H1 (cell line): Measurements from ENCODE around the gene ARHGAP10. TPM values are rescaled to one million over a fixed set of nuclear protein-coding genes. Genes with fewer than 3 reads are reported as not detected.

Source experiments
- CTCF ChIA-PET: fragments of 300-600 bp; sonication (Branson Sonifier 250); formaldehyde crosslinking; loops from one replicate; lab custom pipeline; 2021; ENCODE audit not compliant: partially characterized antibody; lab: Charles Lee
- POLR2A ChIA-PET: fragments of 300-600 bp; sonication (Branson Sonifier 250); formaldehyde crosslinking; loops from one replicate; lab custom pipeline; 2021; ENCODE audit warnings: inconsistent platforms; ENCODE audit not compliant: partially characterized antibody; lab: Charles Lee
- DNase-seq, 2 experiments: peaks; one replicate each; pipeline versions ENCODE4 v3.0.0 to v3.0.0-alpha.2; 2010 to 2022; ENCODE audit warnings: low spot score in 2 of 2, low read depth in 1 of 2, mixed read lengths in 1 of 2
- FAIRE-seq: peaks from 2 replicates; lab custom pipeline; 2011; peaks lifted over from hg19 to GRCh38; lab: Jason Lieb, UNC
- H2AFZ ChIP-seq: 2 replicates; pipeline ENCODE4 v1.8.1; 2012; ENCODE audit warnings: low read length, inconsistent platforms
- H2AK5ac ChIP-seq: 2 replicates; pipeline ENCODE4 v1.6.1; 2013; ENCODE audit warnings: low read depth, low read length
- H2BK120ac ChIP-seq: replicated peaks from 2 replicates; pipeline ENCODE3; 2013; ENCODE audit warnings: low read depth, low read length, inconsistent platforms
- H2BK12ac ChIP-seq: 2 replicates; pipeline ENCODE4 v1.6.1; 2013; ENCODE audit warnings: low read depth, low read length
- H2BK15ac ChIP-seq: 2 replicates; pipeline ENCODE4 v1.6.1; 2013; ENCODE audit warnings: low read length
- H2BK20ac ChIP-seq: 2 replicates; pipeline ENCODE4 v1.6.1; 2013; ENCODE audit warnings: low read length
- H2BK5ac ChIP-seq: 2 replicates; pipeline ENCODE4 v1.6.1; 2013; ENCODE audit warnings: low read depth, low read length
- H3K14ac ChIP-seq: 2 replicates; pipeline ENCODE4 v1.6.1; 2013; ENCODE audit warnings: inconsistent platforms; ENCODE audit not compliant: insufficient read length
- H3K18ac ChIP-seq: 2 replicates; pipeline ENCODE4 v1.6.1; 2013; ENCODE audit warnings: low read length; ENCODE audit errors: extremely low read depth
- H3K23ac ChIP-seq: 2 replicates; pipeline ENCODE4 v1.6.1; 2013; ENCODE audit warnings: inconsistent platforms; ENCODE audit not compliant: insufficient read length
- H3K23me2 ChIP-seq: 2 replicates; pipeline ENCODE4 v1.6.1; 2013; ENCODE audit warnings: low read depth, low read length
- H3K27ac ChIP-seq: 2 replicates; pipeline ENCODE4 v1.6.1; 2011; ENCODE audit warnings: low read depth, low read length, inconsistent platforms
- H3K27me3 ChIP-seq, 4 experiments: replicated peaks in 1 of 4; 1 replicate in 1 of 4; 2 replicates in 3 of 4; pipeline versions ENCODE4 v1.6.1 to v1.8.1; 2011 to 2013; ENCODE audit warnings: low read length in 3 of 4, mild to moderate bottlenecking in 3 of 4, inconsistent platforms in 2 of 4, mixed read lengths in 2 of 4, moderate library complexity in 1 of 4; ENCODE audit not compliant: control insufficient read depth in 3 of 4, insufficient read depth in 3 of 4; ENCODE audit errors: extremely low read depth in 1 of 4
- H3K36me3 ChIP-seq, 4 experiments: 2 replicates each; pipeline versions ENCODE4 v1.6.1 to v1.8.1; 2011 to 2013; ENCODE audit warnings: mild to moderate bottlenecking in 4 of 4, low read length in 3 of 4, moderate library complexity in 2 of 4, control low read depth in 1 of 4, inconsistent platforms in 1 of 4; ENCODE audit not compliant: insufficient read depth in 4 of 4, control insufficient read depth in 2 of 4
- H3K4ac ChIP-seq: replicated peaks from 2 replicates; pipeline ENCODE3; 2013; ENCODE audit warnings: low read length, low read depth, mixed read lengths, inconsistent platforms; ENCODE audit not compliant: insufficient read length
- H3K4me1 ChIP-seq, 4 experiments: replicated peaks in 1 of 4; 1 replicate in 1 of 4; 2 replicates in 3 of 4; pipeline versions ENCODE4 v1.6.1 to v1.8.1; 2011 to 2013; ENCODE audit warnings: low read length in 3 of 4, inconsistent platforms in 2 of 4, mixed read lengths in 1 of 4; ENCODE audit not compliant: insufficient read depth in 4 of 4, control insufficient read depth in 3 of 4
- H3K4me2 ChIP-seq, 2 experiments: 2 replicates each; pipeline versions ENCODE4 v1.6.1 to v1.8.1; 2011 to 2013; ENCODE audit warnings: low read depth in 2 of 2, low read length in 2 of 2, control low read depth in 1 of 2, inconsistent platforms in 1 of 2, mild to moderate bottlenecking in 1 of 2; ENCODE audit not compliant: insufficient read depth in 1 of 2
- H3K4me3 ChIP-seq, 4 experiments: fragments of 200-600, 300-600 bp in 1 of 4; sonication (generic), shearing (Covaris generic), sonication (Bioruptor Twin) in 1 of 4; 2 replicates each; pipeline versions ENCODE4 v1.5.1 to v1.8.1; 2011 to 2016; ENCODE audit warnings: low read length in 4 of 4, low read depth in 3 of 4, control low read depth in 2 of 4, inconsistent platforms in 2 of 4, mild to moderate bottlenecking in 2 of 4, mixed read lengths in 1 of 4, moderate library complexity in 1 of 4; ENCODE audit not compliant: insufficient read depth in 2 of 4; ENCODE audit errors: extremely low read depth in 1 of 4
- H3K56ac ChIP-seq: replicated peaks from 2 replicates; pipeline ENCODE3; 2013; ENCODE audit warnings: low read depth, mild to moderate bottlenecking, mixed read lengths, low read length, inconsistent platforms; ENCODE audit not compliant: insufficient read length
- H3K79me1 ChIP-seq: 2 replicates; pipeline ENCODE4 v1.6.1; 2013; ENCODE audit warnings: low read depth, low read length, control low read depth
- H3K79me2 ChIP-seq, 2 experiments: 2 replicates each; pipeline versions ENCODE4 v1.6.1 to v1.8.1; 2012 to 2013; ENCODE audit warnings: low read length in 2 of 2, mild to moderate bottlenecking in 2 of 2, inconsistent platforms in 1 of 2; ENCODE audit not compliant: insufficient read depth in 2 of 2, control insufficient read depth in 1 of 2
- H3K9ac ChIP-seq, 4 experiments: replicated peaks in 1 of 4; 1 replicate in 1 of 4; 2 replicates in 3 of 4; pipeline versions ENCODE4 v1.6.1 to v1.8.1; 2011 to 2013; ENCODE audit warnings: low read depth in 3 of 4, low read length in 3 of 4, control low read depth in 2 of 4, mild to moderate bottlenecking in 2 of 4, moderate library complexity in 2 of 4, inconsistent platforms in 1 of 4; ENCODE audit errors: extremely low read depth in 1 of 4
- H3K9me3 ChIP-seq, 2 experiments: 2 replicates each; pipeline versions ENCODE4 v1.6.1 to v1.8.1; 2012 to 2013; ENCODE audit warnings: mild to moderate bottlenecking in 2 of 2, moderate library complexity in 2 of 2, control low read depth in 1 of 2, inconsistent platforms in 1 of 2, low read depth in 1 of 2, low read length in 1 of 2, mixed read lengths in 1 of 2; ENCODE audit not compliant: insufficient read depth in 2 of 2
- H4K20me1 ChIP-seq, 2 experiments: replicated peaks in 1 of 2; 2 replicates each; pipeline versions ENCODE3 to v1.8.1; 2011 to 2013; ENCODE audit warnings: inconsistent platforms in 2 of 2, low read length in 2 of 2, mild to moderate bottlenecking in 1 of 2; ENCODE audit not compliant: insufficient read depth in 2 of 2, control insufficient read depth in 1 of 2
- H4K5ac ChIP-seq: 2 replicates; pipeline ENCODE4 v1.6.1; 2013; ENCODE audit warnings: low read length, low read depth, mixed read lengths, inconsistent platforms; ENCODE audit not compliant: insufficient read length
- H4K8ac ChIP-seq: 2 replicates; pipeline ENCODE4 v1.8.0; 2013; ENCODE audit warnings: mild to moderate bottlenecking, moderate library complexity, low read length, inconsistent platforms; ENCODE audit not compliant: insufficient read depth; ENCODE audit errors: extremely low read depth
- H4K91ac ChIP-seq: replicated peaks from 2 replicates; pipeline ENCODE3; 2013; ENCODE audit warnings: low read length, mixed read lengths, inconsistent platforms; ENCODE audit not compliant: insufficient read length
- ATF2 ChIP-seq: IDR thresholded peaks from 2 replicates; pipeline ENCODE4 v1.6.1; 2012; ENCODE audit warnings: low read length, inconsistent platforms
- BACH1 ChIP-seq: IDR thresholded peaks from 2 replicates; pipeline ENCODE4 v1.6.1; 2012; ENCODE audit warnings: low read length, improper control_type of control experiment
- CHD1 ChIP-seq: IDR thresholded peaks from 2 replicates; pipeline ENCODE4 v1.6.1; 2012; ENCODE audit warnings: low read depth, low read length, improper control_type of control experiment
- KDM1A ChIP-seq: fragments of 200-600, 300-600 bp; sonication (generic); IDR thresholded peaks from 2 replicates; pipeline ENCODE4 v1.7.1; 2016; ENCODE audit warnings: mild to moderate bottlenecking, low read length, borderline replicate concordance
- NANOG ChIP-seq: IDR thresholded peaks from 2 replicates; pipeline ENCODE4 v1.6.1; 2011; ENCODE audit warnings: low read length, low read depth, mild to moderate bottlenecking, inconsistent platforms; ENCODE audit not compliant: insufficient read depth, poor library complexity, severe bottlenecking
- RNF2 ChIP-seq: fragments of 200-900, 300-1000 bp; sonication (generic); IDR thresholded peaks from 2 replicates; pipeline ENCODE4 v1.7.1; 2016; ENCODE audit warnings: borderline replicate concordance, low read depth, mild to moderate bottlenecking, antibody characterized with exemption, low read length; ENCODE audit not compliant: poor library complexity, severe bottlenecking; ENCODE audit errors: missing control alignments
- SAP30 ChIP-seq: fragments of 300-600 bp; sonication (generic); IDR thresholded peaks from 2 replicates; pipeline ENCODE4 v1.7.1; 2012; ENCODE audit warnings: low read length, moderate library complexity, mild to moderate bottlenecking, inconsistent platforms; ENCODE audit not compliant: insufficient read depth, insufficient replicate concordance
- SIN3A ChIP-seq, 2 experiments: IDR thresholded peaks in 1 of 2; conservative IDR thresholded peaks in 1 of 2; 2 replicates each; pipeline ENCODE4 v1.6.1; 2011 to 2012; ENCODE audit warnings: low read length in 2 of 2, improper control_type of control experiment in 1 of 2, low read depth in 1 of 2, mild to moderate bottlenecking in 1 of 2
- SP1 ChIP-seq: IDR thresholded peaks from 2 replicates; pipeline ENCODE4 v1.6.1; 2011; ENCODE audit warnings: low read depth, low read length
- SP4 ChIP-seq: IDR thresholded peaks from 2 replicates; pipeline ENCODE4 v1.6.1; 2012; ENCODE audit warnings: low read length, inconsistent platforms
- YY1 ChIP-seq: IDR thresholded peaks from 2 replicates; pipeline ENCODE4 v1.6.1; 2011; ENCODE audit warnings: low read depth, mild to moderate bottlenecking, low read length
- ZNF274 ChIP-seq: IDR thresholded peaks from 2 replicates; pipeline ENCODE4 v1.7.0; 2012; ENCODE audit warnings: low read length, borderline replicate concordance; ENCODE audit errors: extremely low read depth
- WGBS, 2 experiments: shearing (Covaris generic) in 1 of 2; methylation state at CpG; one replicate each; pipeline versions ENCODE4 v1.1.6 to v1.1.7; 2013 to 2015; ENCODE audit warnings: low lambda C conversion rate in 2 of 2, mixed read lengths in 2 of 2, inconsistent platforms in 1 of 2, low coverage in 1 of 2, missing lambda C conversion rate in 1 of 2; ENCODE audit not compliant: insufficient replicate concordance in 2 of 2, insufficient coverage in 1 of 2, insufficient read length in 1 of 2; ENCODE audit errors: extremely low coverage in 1 of 2, missing lambda C conversion rate in 1 of 2; 5-methylcytosine and 5-hydroxymethylcytosine counted together
- polyA plus RNA-seq, 7 experiments: library from polyadenylated mRNA; depleted of rRNA in 3 of 7; stranded (reverse) in 5 of 7; unstranded in 2 of 7; fragments of >200 nt in 5 of 7; fragments of 200-250 nt in 2 of 7; gene quantifications; 1 replicate in 5 of 7; 2 replicates in 1 of 7; 4 replicates in 1 of 7; pipeline versions ENCODE4 v1.2.1 to v1.2.3, GENCODE V29; 2011 to 2013; ENCODE audit warnings: missing spikeins in 2 of 7, mixed read lengths in 2 of 7
- total RNA-seq: library from RNA; stranded (reverse); fragmentation: NEBNext Ultra II Directional; extraction: Animal tissue kit (Norgen Biotek cat#: 25700); gene quantifications from 2 replicates; pipeline ENCODE4 v1.2.1, GENCODE V29; 2021

ARHGAP10 gene
- total and polyA plus RNA-seq, 2 of the 8 experiments (the other 6 are each of a cell fraction or from before 2014, with no cell fraction given): 3.7 to 6.1 TPM

- no peak overlapping the region for H2AK5ac ChIP-seq
- H3K4me3 ChIP-seq: no peak overlapping the region
- no peak overlapping the region for H3K4me2 ChIP-seq
- 79% methylated on average over 3 of the region's 3 CpGs; no CpG with 5 or more reads in 1 of the 2 experiments for WGBS, 2 experiments
- no peaks in the 10 kb centered on the region for H3K23me2 ChIP-seq
- H3K9me3 ChIP-seq: no peaks in the 10 kb centered on the region
- no peak overlapping the region for H3K27ac ChIP-seq
- no peak overlapping the region for H2BK12ac ChIP-seq
- no peak overlapping the region for H2AFZ ChIP-seq
- peak overlapping the region; percentile 32; the same call in 1 of the 2 replicates for H3K18ac ChIP-seq
- no peaks in the 10 kb centered on the region for H3K27me3 ChIP-seq
- H4K8ac ChIP-seq: no peak overlapping the region; the same call in 1 of the 2 replicates
- peaks cover 0 to 7% (median 0%) of the 10 kb centered on the region in 4 experiments; a peak in 2 of 7 replicates for H3K4me1 ChIP-seq
- H2BK5ac ChIP-seq: no peak overlapping the region
- no peaks in the 10 kb centered on the region for H3K79me2 ChIP-seq
- no peak overlapping the region for H3K4ac ChIP-seq
- H4K5ac ChIP-seq: no peak overlapping the region
- no peaks in the 10 kb centered on the region for H3K36me3 ChIP-seq
- FAIRE-seq (no peak), DNase-seq (no peak)
- H3K56ac ChIP-seq: no peak overlapping the region
- H3K23ac ChIP-seq: no peak overlapping the region
- H4K91ac ChIP-seq: no peak overlapping the region
- POLR2A ChIA-PET: interaction anchor here (0.6 kb wide), 1 partner anchor 209 kb away, joined by 4 read pairs; no protein-coding TSS in a partner anchor
- no peaks in the 10 kb centered on the region; the same call in 1 of the 2 replicates for H3K79me1 ChIP-seq
- CTCF ChIA-PET: interaction anchor here (0.9 to 1.5 kb wide), 3 partner anchors 11 to 70 kb away, joined by 3 to 8 read pairs (median 4); no protein-coding TSS in a partner anchor
- H3K14ac ChIP-seq: no peak overlapping the region
- H4K20me1 ChIP-seq: no peaks in the 10 kb centered on the region
- no peak overlapping the region for H2BK20ac ChIP-seq
- H2BK120ac ChIP-seq: no peak overlapping the region
- no peak overlapping the region for H2BK15ac ChIP-seq
- no peak overlapping the region for H3K9ac ChIP-seq
- TF ChIP-seq ZNF274 (no peak), YY1 (no peak), BACH1 (no peak), NANOG (no peak), CHD1 (no peak), SP1 (no peak), SIN3A (conservative IDR thresholded peaks at IDR 0.05 in 1 of 2, IDR thresholded peaks at IDR 0.05 in 1 of 2; ENCODE audit: low read depth in 1 of 2, low read length in 2 of 2) (no peak), RNF2 (no peak), SAP30 (no peak), SP4 (no peak), KDM1A (no peak), ATF2 (no peak)
Observed at GRCh38 chr4:147830102-147830463, 98.2 kb downstream of the ARHGAP10 start.
